Vagina (tissue), 2 donors: ENCODE data around the gene SIPA1. TPM values are rescaled to one million over a fixed set of nuclear protein-coding genes. Genes with fewer than 3 reads are reported as not detected.

Source experiments
- DNase-seq, 2 donors: peaks; one replicate each; pipeline ENCODE4 v3.0.0-alpha.2; 2017; ENCODE audit errors: extremely low spot score in 2 of 2
- H3K27ac ChIP-seq: fragments of 200-600 bp; sonication (generic); one replicate; pipeline ENCODE4 v1.5.1; 2019
- H3K27me3 ChIP-seq: fragments of 200-600 bp; sonication (generic); one replicate; pipeline ENCODE4 v1.5.1; 2019
- H3K36me3 ChIP-seq, 2 donors: fragments of 200-600 bp; sonication (generic); one replicate each; pipeline ENCODE4 v1.5.1; 2017 to 2019
- H3K4me1 ChIP-seq: fragments of 200-600 bp; sonication (generic); one replicate; pipeline ENCODE4 v1.5.1; 2019
- H3K4me3 ChIP-seq, 2 donors: fragments of 200-600 bp; sonication (generic); 1 replicate in 1 of 2; 2 replicates in 1 of 2; pipeline ENCODE4 v1.5.1; 2016 to 2019
- H3K9me3 ChIP-seq: fragments of 200-600 bp; sonication (generic); one replicate; pipeline ENCODE4 v1.5.1; 2019
- CTCF ChIP-seq, 3 experiments: fragments of 450-650 bp in 2 of 3; fragments of 200-600 bp in 1 of 3; sonication (generic) in 1 of 3; IDR thresholded peaks; one replicate each; pipeline ENCODE4 v1.5.1; 2017 to 2019; ENCODE audit warnings: antibody characterized with exemption in 3 of 3, mild to moderate bottlenecking in 2 of 3, moderate library complexity in 2 of 3
- POLR2A ChIP-seq, 2 donors: fragments of 450-650 bp; IDR thresholded peaks; one replicate each; pipeline ENCODE4 v1.6.1; 2017; ENCODE audit warnings: antibody characterized with exemption in 2 of 2, mild to moderate bottlenecking in 2 of 2, moderate library complexity in 2 of 2
- POLR2AphosphoS5 ChIP-seq, 2 donors: sonication (generic); formaldehyde crosslinking; IDR thresholded peaks; one replicate each; pipeline ENCODE4 v1.9.0; 2017; ENCODE audit warnings: antibody characterized with exemption in 2 of 2, mild to moderate bottlenecking in 2 of 2, low read depth in 1 of 2; ENCODE audit not compliant: insufficient read depth in 1 of 2
- intact Hi-C: fragments of 100-400 bp; cut with DNase I; formaldehyde crosslinking; loops from one replicate; pipeline ENCODE4 v1.15.1; 2023
- total RNA-seq: library from RNA; depleted of rRNA; stranded (reverse); fragments of >200 nt; gene quantifications from one replicate; pipeline ENCODE4 v1.2.3, GENCODE V29; 2016

SIPA1 gene
- total RNA-seq, 1 donor from 2014 or later: 63.3 TPM

- peaks cover 13% of the 10 kb centered on the region for H3K4me1 ChIP-seq
Measured at GRCh38 chr11:65620666-65621065, 17.2 kb upstream of the SIPA1 start.

GRCh38 chr11:65621460-65621859 lies 16.4 kb upstream of the SIPA1 start:
- Histone ChIP-seq H3K9me3 (no peaks in the 10 kb centered on the region), H3K4me3 (no peak overlapping the region), H3K27me3 (no peaks in the 10 kb centered on the region), H3K27ac (no peak overlapping the region), H3K4me1 (peaks cover 9% of the 10 kb centered on the region), H3K36me3 (peaks cover 0 to 74% of the 10 kb centered on the region in 2 donors)
- intact Hi-C loops: loop anchor here (10.0 kb wide), 1 partner anchor 193 kb away; no protein-coding TSS in a partner anchor
- TF ChIP-seq POLR2A (IDR thresholded peaks at IDR 0.05): no peak
- TF ChIP-seq CTCF (IDR thresholded peaks at IDR 0.05): no peak
- TF ChIP-seq POLR2AphosphoS5 (IDR thresholded peaks at IDR 0.05; ENCODE audit: insufficient read depth in 1 of 2, low read depth in 1 of 2): no peak
- no peak for DNase-seq

More at GRCh38 chr11:65620666-65621065, 17.2 kb upstream of the SIPA1 start:
- H3K4me3 ChIP-seq: no peak overlapping the region
- no peak for TF ChIP-seq POLR2A (IDR thresholded peaks at IDR 0.05)
- no peak for TF ChIP-seq CTCF (IDR thresholded peaks at IDR 0.05)
- TF ChIP-seq POLR2AphosphoS5 (IDR thresholded peaks at IDR 0.05; ENCODE audit: insufficient read depth in 1 of 2, low read depth in 1 of 2): no peak
- no peaks in the 10 kb centered on the region for H3K9me3 ChIP-seq
- H3K36me3 ChIP-seq: peaks cover 0 to 68% of the 10 kb centered on the region in 2 donors
- no peak for DNase-seq
- H3K27me3 ChIP-seq: no peaks in the 10 kb centered on the region
- no peak overlapping the region for H3K27ac ChIP-seq
- intact Hi-C loops: loop anchor here (10.0 kb wide), 1 partner anchor 194 kb away; no protein-coding TSS in a partner anchor

- no peak for TF ChIP-seq POLR2AphosphoS5 (IDR thresholded peaks at IDR 0.05; ENCODE audit: insufficient read depth in 1 of 2, low read depth in 1 of 2)
- TF ChIP-seq POLR2A (IDR thresholded peaks at IDR 0.05): no peak
- TF ChIP-seq CTCF (IDR thresholded peaks at IDR 0.05): no peak
- no peaks in the 10 kb centered on the region for H3K27me3 ChIP-seq
- intact Hi-C loops: loop anchor here (10.0 kb wide), 1 partner anchor 193 kb away; no protein-coding TSS in a partner anchor
- H3K4me3 ChIP-seq: no peak overlapping the region
- no peak for DNase-seq
- peaks cover 0 to 79% of the 10 kb centered on the region in 2 donors for H3K36me3 ChIP-seq
- peaks cover 4% of the 10 kb centered on the region for H3K4me1 ChIP-seq
- no peak overlapping the region for H3K27ac ChIP-seq
- no peaks in the 10 kb centered on the region for H3K9me3 ChIP-seq
Measured at GRCh38 chr11:65622011-65622410, 15.9 kb upstream of the SIPA1 start.

- TF ChIP-seq CTCF (IDR thresholded peaks at IDR 0.05) (no peak), POLR2A (IDR thresholded peaks at IDR 0.05) (no peak), POLR2AphosphoS5 (IDR thresholded peaks at IDR 0.05; ENCODE audit: insufficient read depth in 1 of 2, low read depth in 1 of 2) (no peak)
- no peak for DNase-seq
- no peak overlapping the region for H3K4me3 ChIP-seq
- no peaks in the 10 kb centered on the region for H3K27me3 ChIP-seq
- H3K27ac ChIP-seq: no peak overlapping the region
- H3K9me3 ChIP-seq: no peaks in the 10 kb centered on the region
- intact Hi-C loops: loop anchor here (10.0 kb wide), 1 partner anchor 192 kb away; no protein-coding TSS in a partner anchor
- no peaks in the 10 kb centered on the region for H3K4me1 ChIP-seq
- peaks cover 0 to 83% of the 10 kb centered on the region in 2 donors for H3K36me3 ChIP-seq
Measured at GRCh38 chr11:65623177-65623576, 14.7 kb upstream of the SIPA1 start.

- no peak overlapping the region for H3K27ac ChIP-seq
- intact Hi-C loops: loop anchor here (10.0 kb wide), 1 partner anchor 191 kb away; no protein-coding TSS in a partner anchor
- H3K9me3 ChIP-seq: no peaks in the 10 kb centered on the region
- peaks cover 0 to 76% of the 10 kb centered on the region in 2 donors for H3K36me3 ChIP-seq
- TF ChIP-seq POLR2AphosphoS5 (IDR thresholded peaks at IDR 0.05; ENCODE audit: insufficient read depth in 1 of 2, low read depth in 1 of 2) (no peak), CTCF (IDR thresholded peaks at IDR 0.05) (no peak), POLR2A (IDR thresholded peaks at IDR 0.05) (no peak)
- no peak overlapping the region for H3K4me3 ChIP-seq
- H3K27me3 ChIP-seq: no peaks in the 10 kb centered on the region
- no peaks in the 10 kb centered on the region for H3K4me1 ChIP-seq
- no peak for DNase-seq
Measured at GRCh38 chr11:65623852-65624616, 13.9 kb upstream of the SIPA1 start.
